Myocyte (in vitro differentiated cells): ENCODE measurements around the gene EFNA2. TPM values are rescaled to one million over a fixed set of nuclear protein-coding genes. Genes with fewer than 3 reads are reported as not detected.
A peak's percentile ranks its signal among the peaks of the same experiment; 100 is the strongest.

Source experiments
- DNase-seq: peaks from one replicate; pipeline ENCODE4 v3.0.0-alpha.2; 2012; ENCODE audit warnings: low read depth
- total RNA-seq: library from RNA; depleted of rRNA; stranded (reverse); fragments of >200 nt; gene quantifications from 2 replicates; pipeline ENCODE4 v1.2.3, GENCODE V29; 2014

Gene EFNA2
- total RNA-seq, 1 donor from 2014 or later = not detected

GRCh38 chr19:1259876-1260748 is 25.6 kb upstream of the EFNA2 start:
- no peak for DNase-seq

GRCh38 chr19:1260749-1261537 is 24.7 kb upstream of the EFNA2 start:
- DNase-seq = peak; percentile 94

GRCh38 chr19:1261538-1261797 is 24.2 kb upstream of the EFNA2 start:
- DNase-seq = no peak

GRCh38 chr19:1261798-1262622 is 23.7 kb upstream of the EFNA2 start:
- DNase-seq = peak; percentile 67

- peak; percentile 64 for DNase-seq
These were observed 23.0 kb upstream of the EFNA2 start for GRCh38 chr19:1262623-1263123.

GRCh38 chr19:1263188-1263587 is 22.5 kb upstream of the EFNA2 start:
- DNase-seq = peak; percentile 83

- DNase-seq = peak; percentile 96
These were observed 20.7 kb upstream of the EFNA2 start for GRCh38 chr19:1264801-1265614.

- DNase-seq = peak; percentile 92
These were observed 20.0 kb upstream of the EFNA2 start for GRCh38 chr19:1265615-1266128.

GRCh38 chr19:1266129-1266915 is 19.4 kb upstream of the EFNA2 start:
- peak; percentile 94 for DNase-seq

- peak; percentile 67 for DNase-seq
These were observed 18.7 kb upstream of the EFNA2 start for GRCh38 chr19:1266916-1267476.

GRCh38 chr19:1267477-1268225 is 18.0 kb upstream of the EFNA2 start:
- no peak for DNase-seq

- DNase-seq = no peak
These were observed 17.2 kb upstream of the EFNA2 start for GRCh38 chr19:1268226-1269064.

- peak; percentile 99 for DNase-seq
These were observed 16.6 kb upstream of the EFNA2 start, which contains the start of gene CIRBP for GRCh38 chr19:1269065-1269477. CIRBP (plus strand) TSS chr19:1269332; CDS start chr19:1270934, 1,602 bp downstream.

GRCh38 chr19:1269478-1270212 is 16.0 kb upstream of the EFNA2 start:
- DNase-seq = peak; percentile 91

- peak; percentile 75 for DNase-seq
These were observed 15.3 kb upstream of the EFNA2 start for GRCh38 chr19:1270213-1270853.

- DNase-seq = no peak
These were observed 14.7 kb upstream of the EFNA2 start for GRCh38 chr19:1270854-1271527.
